Measurements from ENCODE around the gene LHX5. TPM values are rescaled to one million over a fixed set of nuclear protein-coding genes. Genes with fewer than 3 reads are reported as not detected.

LHX5 gene
- total RNA-seq, 4 donors from 2014 or later, result not detected

DNA sequence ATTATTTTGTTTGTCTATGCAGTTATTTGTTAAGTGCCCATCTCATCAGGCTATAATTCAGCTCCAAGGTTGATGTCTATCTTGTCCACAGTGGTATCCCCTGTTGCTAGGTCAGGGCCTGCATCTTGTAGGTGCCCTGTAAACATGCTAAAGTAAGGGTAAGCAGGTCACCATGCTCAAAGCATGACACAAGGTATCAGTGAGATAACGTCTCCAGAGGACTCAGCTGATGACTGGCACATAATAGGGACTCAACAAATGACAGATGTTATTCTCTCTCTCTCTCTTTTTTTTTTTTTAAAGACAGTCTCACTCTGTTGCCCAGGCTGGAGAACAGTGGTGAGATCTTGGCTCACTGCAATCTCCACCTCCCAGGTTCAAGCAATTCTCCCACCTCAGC lies 47.2 kb downstream of the LHX5 start:
- intact Hi-C loops (cut with DNase I; ENCODE audit: low total_unique reads), result loop anchor here (10.0 kb wide), 1 partner anchor 220 kb away; no protein-coding TSS in a partner anchor
- 76 to 93% methylated on average over 1 of the region's 1 CpG for WGBS, 2 donors
- no peak for TF ChIP-seq POLR2A (IDR thresholded peaks at IDR 0.05)
- no peak for DNase-seq (ENCODE audit: low spot score in 2 of 2)
- H3K4me3 ChIP-seq (ENCODE audit: low read depth, poor library complexity, severe bottlenecking), result no peak overlapping the region

DNA sequence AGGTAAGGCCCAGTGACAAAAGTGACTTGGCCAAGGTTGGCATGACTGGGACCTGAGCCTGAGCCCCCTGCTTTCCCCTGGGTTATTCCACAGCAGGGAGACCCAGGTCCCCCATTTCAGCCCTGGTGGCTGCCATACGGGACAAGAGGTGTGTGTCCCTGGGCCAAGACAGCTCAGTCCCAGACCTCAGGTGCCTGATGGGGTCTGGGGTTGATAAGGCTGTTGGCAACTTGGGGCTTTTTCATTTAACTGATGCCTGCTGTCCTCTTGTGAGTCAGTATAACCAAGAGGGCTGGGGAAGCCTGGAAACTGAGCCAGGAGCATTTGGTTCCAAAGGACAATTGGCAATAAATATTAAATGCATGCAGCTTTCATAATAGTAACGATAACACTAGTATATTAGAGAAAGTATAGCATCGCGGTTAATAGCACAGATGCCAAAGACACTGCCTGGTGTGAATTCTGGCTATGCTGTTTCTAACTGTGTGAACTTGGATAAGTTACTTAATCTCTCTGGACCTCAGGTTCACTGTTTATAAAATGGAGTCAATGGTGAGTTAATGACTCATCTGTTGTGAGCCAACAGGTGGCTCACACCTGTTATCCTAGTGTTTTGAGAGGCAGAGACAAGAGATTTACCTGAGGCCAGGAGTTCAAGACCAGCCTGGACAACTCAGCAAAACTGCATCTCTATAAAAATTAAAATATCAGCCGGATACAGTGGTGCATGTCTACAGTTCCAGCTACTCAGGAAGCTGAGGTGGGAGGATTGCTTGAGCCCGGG lies 48.6 kb downstream of the LHX5 start:
- 78 to 80% methylated on average over 6 of the region's 6 CpGs for WGBS, 2 donors
- no peak overlapping the region for H3K4me3 ChIP-seq (ENCODE audit: low read depth, poor library complexity, severe bottlenecking)
- DNase-seq (ENCODE audit: low spot score in 2 of 2), result no peak
- TF ChIP-seq POLR2A (IDR thresholded peaks at IDR 0.05), result no peak
- TF ChIP-seq, protein P1, sequence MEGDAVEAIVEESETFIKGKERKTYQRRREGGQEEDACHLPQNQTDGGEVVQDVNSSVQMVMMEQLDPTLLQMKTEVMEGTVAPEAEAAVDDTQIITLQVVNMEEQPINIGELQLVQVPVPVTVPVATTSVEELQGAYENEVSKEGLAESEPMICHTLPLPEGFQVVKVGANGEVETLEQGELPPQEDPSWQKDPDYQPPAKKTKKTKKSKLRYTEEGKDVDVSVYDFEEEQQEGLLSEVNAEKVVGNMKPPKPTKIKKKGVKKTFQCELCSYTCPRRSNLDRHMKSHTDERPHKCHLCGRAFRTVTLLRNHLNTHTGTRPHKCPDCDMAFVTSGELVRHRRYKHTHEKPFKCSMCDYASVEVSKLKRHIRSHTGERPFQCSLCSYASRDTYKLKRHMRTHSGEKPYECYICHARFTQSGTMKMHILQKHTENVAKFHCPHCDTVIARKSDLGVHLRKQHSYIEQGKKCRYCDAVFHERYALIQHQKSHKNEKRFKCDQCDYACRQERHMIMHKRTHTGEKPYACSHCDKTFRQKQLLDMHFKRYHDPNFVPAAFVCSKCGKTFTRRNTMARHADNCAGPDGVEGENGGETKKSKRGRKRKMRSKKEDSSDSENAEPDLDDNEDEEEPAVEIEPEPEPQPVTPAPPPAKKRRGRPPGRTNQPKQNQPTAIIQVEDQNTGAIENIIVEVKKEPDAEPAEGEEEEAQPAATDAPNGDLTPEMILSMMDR (IDR thresholded peaks at IDR 0.05), result no peak
- intact Hi-C loops (cut with DNase I; ENCODE audit: low total_unique reads), result loop anchor here (10.0 kb wide), 1 partner anchor 218 kb away; no protein-coding TSS in a partner anchor

DNA sequence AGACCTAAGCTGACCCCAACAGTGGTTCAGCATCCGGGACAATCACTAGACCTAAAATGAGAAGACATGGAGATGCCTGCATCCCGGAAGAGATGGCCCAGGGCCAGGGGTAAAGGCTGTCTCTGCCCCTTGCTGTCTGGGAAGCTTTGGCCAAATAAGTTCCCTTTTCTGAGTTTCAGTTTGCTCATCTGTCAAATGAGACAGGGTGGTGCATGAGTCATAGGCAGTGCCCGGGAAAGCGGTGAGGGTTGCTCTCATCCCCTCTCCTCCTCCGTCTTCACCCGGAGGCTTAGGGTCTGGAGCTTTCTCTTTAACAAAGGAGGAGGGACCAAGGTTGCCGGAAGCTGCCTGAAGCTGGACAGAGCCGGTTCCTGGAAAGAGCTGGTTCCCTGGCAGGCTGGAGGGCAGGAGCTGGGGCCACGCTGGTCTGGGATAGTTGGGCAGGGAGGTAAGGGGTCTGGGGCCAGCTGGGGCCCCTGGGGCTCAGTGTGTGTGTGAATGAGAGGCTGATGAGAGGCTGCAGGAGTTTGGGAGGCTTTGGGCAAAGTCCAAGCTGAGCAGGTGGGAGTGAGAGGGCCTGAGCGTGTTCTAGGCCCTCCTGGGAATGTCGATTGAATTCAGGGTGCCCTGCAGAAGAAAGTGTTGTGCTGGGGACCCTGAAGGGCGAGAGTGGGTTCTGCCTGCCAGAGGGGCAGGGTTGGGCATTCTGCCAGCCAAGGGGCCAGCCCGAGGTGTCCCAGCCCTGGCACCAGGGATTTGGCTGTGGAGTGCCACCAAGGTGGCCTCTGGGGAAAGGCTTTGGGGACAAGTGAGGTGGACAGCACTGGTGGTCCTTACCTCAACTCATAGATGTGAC lies 49.4 kb downstream of the LHX5 start, which contains the start of gene SDSL:
Gene SDSL (plus strand): TSS at position 351 of the 856 bp plus-strand sequence. CDS start 5,603 bp downstream, outside the sequence.
- no peak for TF ChIP-seq POLR2A (IDR thresholded peaks at IDR 0.05)
- TF ChIP-seq, protein P1 (IDR thresholded peaks at IDR 0.05), result no peak
- peak; percentile 62 to 91 for DNase-seq (ENCODE audit: low spot score in 2 of 2)
- H3K4me3 ChIP-seq (ENCODE audit: low read depth, poor library complexity, severe bottlenecking), result no peak within 1 kb of the TSS
- 9 to 17% methylated on average over 13 of the region's 13 CpGs for WGBS, 2 donors
- intact Hi-C loops (cut with DNase I; ENCODE audit: low total_unique reads), result loop anchor here (10.0 kb wide), 1 partner anchor 217 kb away; no protein-coding TSS in a partner anchor

DNA sequence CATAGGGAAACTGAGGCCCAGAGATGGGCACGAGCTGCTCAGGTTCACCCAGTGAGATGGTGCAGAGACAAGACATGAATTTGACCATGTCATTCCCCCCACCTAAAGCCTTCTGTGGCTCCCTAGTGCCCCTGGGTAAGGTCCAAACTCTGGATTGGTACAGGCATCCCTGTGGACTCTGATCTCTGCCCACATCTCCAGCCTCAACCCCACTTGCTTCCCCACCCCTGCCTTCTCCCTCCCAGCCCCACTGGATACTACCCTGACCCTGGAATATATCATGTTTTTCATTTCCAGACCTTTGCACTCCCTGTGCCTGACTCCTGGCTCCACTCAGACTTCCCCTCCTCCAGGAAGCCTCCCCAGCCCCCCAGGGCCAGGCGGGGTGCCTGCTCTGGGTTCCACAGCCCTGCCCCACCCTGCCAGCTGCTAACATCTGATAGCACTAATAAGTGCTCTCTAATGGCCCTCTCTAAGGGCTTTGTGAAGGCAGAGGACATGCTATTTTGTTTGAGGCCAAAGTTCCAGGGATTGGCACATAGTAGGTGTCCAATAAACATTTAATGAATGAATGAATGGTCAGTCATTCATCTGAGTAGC lies 50.6 kb downstream of the LHX5 start:
- 53 to 60% methylated on average over 2 of the region's 2 CpGs for WGBS, 2 donors
- no peak for TF ChIP-seq POLR2A (IDR thresholded peaks at IDR 0.05)
- TF ChIP-seq, protein P1 (IDR thresholded peaks at IDR 0.05), result no peak
- no peak for DNase-seq (ENCODE audit: low spot score in 2 of 2)
- intact Hi-C loops (cut with DNase I; ENCODE audit: low total_unique reads), result loop anchor here (10.0 kb wide), 1 partner anchor 216 kb away; no protein-coding TSS in a partner anchor
- no peak overlapping the region for H3K4me3 ChIP-seq (ENCODE audit: low read depth, poor library complexity, severe bottlenecking)

DNA sequence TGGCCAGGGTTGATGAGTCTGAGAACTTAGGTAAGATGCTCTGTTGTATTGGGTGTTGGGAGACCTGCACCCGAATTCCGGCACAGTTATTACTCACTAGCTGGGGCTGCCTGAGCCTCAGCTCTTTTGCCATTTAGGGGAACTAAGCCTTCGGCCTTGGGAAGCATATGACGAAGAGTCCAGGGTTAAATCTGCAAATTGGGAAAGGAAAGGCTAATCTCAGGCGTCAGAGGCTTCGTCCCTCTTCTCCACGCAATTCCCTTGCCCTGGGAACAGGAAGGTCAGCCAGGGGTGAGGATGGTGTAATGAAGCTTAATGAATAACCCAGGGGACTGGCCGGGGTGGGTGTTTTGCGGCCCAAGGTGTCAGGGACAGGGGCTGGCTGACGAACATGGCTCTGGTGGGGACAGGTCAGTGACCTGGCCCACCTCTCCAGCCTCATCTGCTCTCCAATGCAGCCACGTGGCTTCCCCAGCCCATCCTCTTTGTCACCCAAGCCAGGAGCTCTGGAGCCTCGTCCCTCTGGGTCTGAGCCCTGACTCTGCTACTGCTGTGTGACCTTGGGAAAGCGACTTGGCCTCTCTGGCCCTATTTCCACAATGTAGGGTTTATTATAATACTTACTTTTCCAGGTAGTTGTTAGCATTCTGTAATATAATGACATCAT lies 53.3 kb downstream of the LHX5 start:
- no peak for TF ChIP-seq POLR2A (IDR thresholded peaks at IDR 0.05)
- TF ChIP-seq, protein P1 (IDR thresholded peaks at IDR 0.05), result no peak
- intact Hi-C loops (cut with DNase I; ENCODE audit: low total_unique reads), result loop anchor here (5.0 kb wide), 1 partner anchor 1701 kb away; no protein-coding TSS in a partner anchor
- H3K4me3 ChIP-seq (ENCODE audit: low read depth, poor library complexity, severe bottlenecking), result no peak overlapping the region
- DNase-seq (ENCODE audit: low spot score in 2 of 2), result no peak
- 55 to 57% methylated on average over 13 of the region's 13 CpGs for WGBS, 2 donors
